ENCODE measurements around the gene TCEANC. TPM values are rescaled to one million over a fixed set of nuclear protein-coding genes. Genes with fewer than 3 reads are reported as not detected.

TCEANC gene
- total RNA-seq, 1 experiment from 2014 or later, result 0.53 TPM

DNA sequence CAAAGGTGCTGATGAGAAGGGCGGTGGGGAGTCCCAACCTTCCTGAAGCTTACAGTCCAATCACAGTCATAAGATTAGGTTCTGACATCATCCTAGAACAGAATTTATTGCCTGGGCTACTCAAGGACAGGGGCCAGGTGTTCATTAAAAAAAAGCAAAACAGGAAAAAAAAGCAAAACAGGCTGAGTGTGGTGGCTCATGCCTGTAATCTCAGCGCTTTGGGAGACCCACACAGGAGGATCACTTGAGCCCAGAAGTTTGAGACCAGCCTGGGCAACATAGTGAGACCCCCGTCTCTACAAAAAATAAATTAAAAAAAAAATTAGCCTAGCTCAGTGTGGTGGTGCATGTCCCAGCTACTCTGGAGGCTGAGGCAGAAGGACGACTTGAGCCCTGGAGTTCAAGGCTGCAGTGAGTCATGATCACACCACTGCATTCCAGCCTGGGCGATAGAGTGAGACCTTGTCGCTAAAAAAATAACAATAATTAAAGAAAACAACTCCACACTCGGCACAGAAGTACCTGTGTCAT is 39.0 kb downstream of the TCEANC start:
- no peak for DNase-seq (ENCODE audit: low spot score)

GRCh38 chrX:13692771-13693231 is 39.9 kb downstream of the TCEANC start:
- no peak for DNase-seq (ENCODE audit: low spot score)

GRCh38 chrX:13693341-13693961 is 40.5 kb downstream of the TCEANC start:
- DNase-seq (ENCODE audit: low spot score), result no peak

DNA sequence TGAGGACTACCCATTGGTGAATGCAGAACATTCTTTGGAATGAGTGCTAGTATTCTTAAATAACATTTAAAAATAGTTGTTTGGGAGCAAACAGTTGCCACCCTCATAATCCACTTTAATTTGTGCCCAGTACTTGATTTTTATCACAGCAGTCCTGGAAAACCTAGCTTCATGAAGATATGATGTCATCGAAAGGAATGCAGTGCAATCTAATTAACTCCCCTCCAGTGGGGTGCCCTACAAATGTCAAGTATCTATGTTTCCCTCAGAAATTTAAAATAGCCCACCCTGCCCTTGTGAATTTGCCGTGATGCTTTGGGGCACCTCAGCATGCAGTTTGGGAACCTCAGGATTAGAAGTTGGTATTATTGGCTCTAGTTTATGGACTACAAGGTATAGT is 41.4 kb downstream of the TCEANC start:
- DNase-seq (ENCODE audit: low spot score), result no peak

GRCh38 chrX:13694983-13695382 is 42.0 kb downstream of the TCEANC start:
- DNase-seq (ENCODE audit: low spot score), result no peak

- DNase-seq (ENCODE audit: low spot score), result no peak
Observed at GRCh38 chrX:13695601-13696115, 42.7 kb downstream of the TCEANC start.

DNA sequence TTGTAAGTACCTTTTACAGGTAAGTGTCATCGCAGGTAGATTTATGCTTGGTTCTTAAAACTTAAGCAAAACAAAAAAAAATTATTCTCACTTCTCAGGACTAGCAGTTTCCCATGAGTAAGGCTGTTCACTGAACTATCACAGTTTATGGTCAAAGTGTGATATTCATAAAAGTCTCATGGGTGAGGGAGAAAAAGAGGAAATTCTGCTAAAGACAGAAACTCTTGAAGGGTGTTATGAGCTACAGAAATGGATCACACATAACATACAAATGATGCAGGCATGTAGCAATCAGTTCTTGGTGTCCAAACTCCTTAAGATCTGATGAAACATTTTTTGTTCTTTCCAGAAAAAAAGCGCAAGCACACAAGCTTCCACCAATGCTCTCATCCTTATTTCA is 44.5 kb downstream of the TCEANC start:
- no peak for DNase-seq (ENCODE audit: low spot score)

DNA sequence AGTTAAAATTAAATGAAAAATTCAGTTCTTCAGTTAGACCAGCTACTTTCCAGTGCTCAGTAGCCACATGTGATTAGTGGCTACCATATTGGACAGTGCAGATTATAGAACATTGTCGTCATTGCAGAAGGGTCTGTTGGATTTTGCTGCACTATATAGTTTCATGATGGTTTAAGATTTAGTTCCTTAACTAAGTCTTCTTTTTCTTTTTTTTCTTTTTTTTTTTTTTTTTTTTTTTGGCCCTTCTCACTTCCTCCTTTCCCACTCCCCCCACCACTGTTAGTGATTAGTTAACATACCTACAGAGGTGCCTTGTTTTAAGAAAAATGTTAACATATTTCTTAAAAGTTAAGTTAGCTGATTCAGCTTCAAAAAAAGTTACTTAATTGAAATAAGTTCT is 45.0 kb downstream of the TCEANC start:
- no peak for DNase-seq (ENCODE audit: low spot score)

DNA sequence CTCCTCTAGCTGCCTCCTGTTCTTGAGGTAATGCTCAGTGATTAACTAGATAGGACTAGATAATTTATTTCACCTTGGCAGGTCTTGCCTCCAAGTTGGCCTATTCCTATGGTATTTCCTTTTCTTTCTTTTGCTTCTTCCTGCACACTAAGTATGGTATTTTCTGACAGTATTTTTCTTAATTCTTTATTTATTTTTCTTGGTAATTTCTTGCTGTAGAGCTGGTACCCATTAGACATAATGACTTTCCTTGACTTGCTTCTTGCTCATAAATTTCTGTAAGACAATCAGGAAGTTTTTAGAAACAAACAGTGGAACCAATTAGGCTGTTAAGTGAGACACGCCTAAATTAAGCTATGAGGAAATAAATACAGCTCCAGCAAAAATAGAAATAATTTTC is 45.5 kb downstream of the TCEANC start:
- no peak for DNase-seq (ENCODE audit: low spot score)

GRCh38 chrX:13699183-13699826 is 46.4 kb downstream of the TCEANC start:
- DNase-seq (ENCODE audit: low spot score), result no peak

DNA sequence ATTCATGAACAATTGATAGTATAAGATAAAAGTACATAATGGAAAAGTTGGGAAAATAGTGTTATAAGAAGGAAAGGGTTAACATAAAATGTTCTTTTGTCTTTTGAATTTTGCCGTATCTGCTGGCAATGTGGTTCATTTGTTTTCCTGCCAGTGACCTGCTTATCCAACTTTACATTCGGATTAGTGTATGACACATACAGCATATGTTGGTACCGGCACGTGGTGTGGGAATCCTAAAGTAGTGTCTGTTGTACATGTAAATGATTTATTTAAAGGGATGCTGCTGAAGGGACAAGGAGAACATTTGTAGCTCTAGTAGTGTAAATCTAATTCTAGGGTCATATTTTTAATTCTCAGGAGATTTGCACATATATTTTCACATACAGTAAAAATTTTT is 47.4 kb downstream of the TCEANC start:
- DNase-seq (ENCODE audit: low spot score), result no peak

DNA sequence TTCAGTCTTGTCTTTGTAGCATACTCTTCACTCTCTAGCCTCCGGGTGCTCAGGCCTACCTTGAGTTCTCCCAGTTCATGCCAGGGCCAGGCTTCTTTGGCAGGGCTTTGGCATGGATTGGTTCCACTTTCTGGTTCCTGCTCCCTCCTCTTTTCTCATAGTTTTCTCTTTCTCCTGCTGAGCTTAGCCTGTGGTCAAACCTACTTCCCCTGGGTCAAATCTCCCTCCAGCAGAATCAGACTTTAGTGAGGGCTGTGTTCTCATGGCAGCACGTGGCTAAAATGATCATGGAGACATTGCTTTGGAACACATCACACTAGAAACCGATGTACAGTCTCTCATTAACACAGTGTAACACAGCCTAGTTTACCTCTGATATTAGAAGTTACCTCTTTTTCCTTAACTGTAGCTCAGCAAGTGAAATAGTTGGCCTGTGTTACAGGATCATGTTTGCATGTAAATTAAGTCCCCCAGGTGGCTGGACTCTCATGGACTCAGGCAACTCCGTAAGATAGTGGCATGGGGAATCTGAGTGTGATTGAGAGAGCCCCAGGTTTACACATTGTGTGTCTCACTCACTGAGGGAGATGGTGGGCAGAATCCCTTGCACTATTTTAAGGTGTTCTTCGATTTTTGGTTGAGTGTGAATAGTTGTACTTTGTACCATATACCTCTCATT is 49.3 kb downstream of the TCEANC start:
- no peak for DNase-seq (ENCODE audit: low spot score)

- no peak for DNase-seq (ENCODE audit: low spot score)
Observed at GRCh38 chrX:13703135-13703534, 50.2 kb downstream of the TCEANC start.

- DNase-seq (ENCODE audit: low spot score), result no peak
Observed at GRCh38 chrX:13703589-13703988, 50.6 kb downstream of the TCEANC start.

DNA sequence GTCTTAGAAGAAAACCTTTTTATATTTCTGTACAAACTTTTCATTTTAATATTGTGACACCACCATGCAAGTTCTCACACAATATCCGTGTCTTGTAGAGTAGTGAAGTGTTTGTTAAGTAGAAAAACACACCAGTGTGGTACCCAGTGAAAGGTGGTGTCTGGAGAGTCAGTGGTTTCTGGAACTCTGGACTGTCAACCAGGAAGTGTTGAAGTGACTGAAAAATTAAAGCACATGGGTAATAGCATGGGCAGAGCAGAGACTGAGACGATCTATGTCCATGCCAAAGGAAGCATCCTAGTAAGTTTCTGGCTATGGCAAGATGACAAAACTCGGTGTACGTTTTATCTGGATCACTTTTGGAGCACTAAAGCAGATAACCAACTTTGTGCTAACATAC is 58.2 kb downstream of the TCEANC start:
- DNase-seq (ENCODE audit: low spot score), result no peak

Other genes with a start within 250 kb of the TCEANC start
- gene EGFL6, start 83.5 kb upstream of the TCEANC start, total RNA-seq (2014; rRNA removed; shearing (Covaris generic)), result not detected in 2 replicates
- gene RAB9A, start 36.0 kb downstream of the TCEANC start, total RNA-seq (2014; rRNA removed; shearing (Covaris generic)), result 4.8 and 5.7 TPM in 2 replicates
- gene TRAPPC2, start 81.5 kb downstream of the TCEANC start, total RNA-seq (2014; rRNA removed; shearing (Covaris generic)), result 6.7 and 8.9 TPM in 2 replicates
- 12.0 and 13.8 TPM in 2 replicates for gene OFD1, start 81.6 kb downstream of the TCEANC start, total RNA-seq (2014; rRNA removed; shearing (Covaris generic))
- gene GPM6B, start 164.0 kb downstream of the TCEANC start, total RNA-seq (2014; rRNA removed; shearing (Covaris generic)), result not detected in 2 replicates